Measurements from ENCODE around the gene TANGO6. TPM values are rescaled to one million over a fixed set of nuclear protein-coding genes. Genes with fewer than 3 reads are reported as not detected.
"Not testable (repeated sequence)": the region's sequence is repeated elsewhere in the genome, so short reads cannot be mapped to it uniquely, and the experiment has no call there.

The TANGO6 gene
- total RNA-seq, 2 donors from 2014 or later = 8.1 to 9.0 TPM

GRCh38 chr16:68990172-68990845 is 147.0 kb downstream of the TANGO6 start:
- intact Hi-C loops (cut with DNase I, micrococcal nuclease); DNase-seq; ATAC-seq: not testable (repeated sequence)

GRCh38 chr16:68991075-68991474 is 147.7 kb downstream of the TANGO6 start:
- intact Hi-C loops (cut with DNase I, micrococcal nuclease) = no loop called here
- ATAC-seq = no peak
- no peak for DNase-seq

- intact Hi-C loops (cut with DNase I, micrococcal nuclease) = no loop called here
- DNase-seq (no peak), ATAC-seq (no peak)
These were observed 149.2 kb downstream of the TANGO6 start for GRCh38 chr16:68992521-68992920.

GRCh38 chr16:68993456-68993855 is 150.1 kb downstream of the TANGO6 start:
- intact Hi-C loops (cut with DNase I, micrococcal nuclease) = no loop called here
- DNase-seq (no peak), ATAC-seq (no peak)

- DNase-seq = no peak
- intact Hi-C loops (cut with DNase I, micrococcal nuclease) = no loop called here
- ATAC-seq = peak; percentile 94
These were observed 150.6 kb downstream of the TANGO6 start for GRCh38 chr16:68993885-68994284.

GRCh38 chr16:68994324-68994723 is 151.0 kb downstream of the TANGO6 start:
- no peak for DNase-seq
- intact Hi-C loops (cut with DNase I, micrococcal nuclease) = no loop called here
- peak; percentile 35 for ATAC-seq

GRCh38 chr16:68995011-68995504 is 151.7 kb downstream of the TANGO6 start:
- no peak for DNase-seq
- intact Hi-C loops (cut with DNase I, micrococcal nuclease) = no loop called here
- peak; percentile 65 for ATAC-seq

GRCh38 chr16:68997564-68997963 is 154.2 kb downstream of the TANGO6 start:
- ATAC-seq = no peak
- no peak for DNase-seq
- intact Hi-C loops (cut with DNase I, micrococcal nuclease) = no loop called here

- DNase-seq (no peak), ATAC-seq (no peak)
- intact Hi-C loops (cut with DNase I, micrococcal nuclease) = no loop called here
These were observed 155.8 kb downstream of the TANGO6 start for GRCh38 chr16:68999114-68999513.

GRCh38 chr16:69003500-69003899 is 160.2 kb downstream of the TANGO6 start:
- no peak for DNase-seq
- ATAC-seq = no peak
- intact Hi-C loops (cut with DNase I, micrococcal nuclease) = no loop called here

GRCh38 chr16:69005641-69006355 is 162.5 kb downstream of the TANGO6 start:
- DNase-seq (no peak), ATAC-seq (no peak)
- intact Hi-C loops (cut with DNase I, micrococcal nuclease) = no loop called here

GRCh38 chr16:69012906-69013305 is 169.6 kb downstream of the TANGO6 start:
- ATAC-seq (no peak), DNase-seq (no peak)
- intact Hi-C loops (cut with DNase I, micrococcal nuclease) = no loop called here

- ATAC-seq (no peak), DNase-seq (no peak)
- intact Hi-C loops (cut with DNase I, micrococcal nuclease) = no loop called here
These were observed 170.7 kb downstream of the TANGO6 start for GRCh38 chr16:69013991-69014390.

- intact Hi-C loops (cut with DNase I, micrococcal nuclease) = no loop called here
- DNase-seq = no peak
- ATAC-seq = no peak
These were observed 171.5 kb downstream of the TANGO6 start for GRCh38 chr16:69014811-69015210.

- no peak for ATAC-seq
- no peak for DNase-seq
- intact Hi-C loops (cut with DNase I, micrococcal nuclease) = no loop called here
These were observed 173.9 kb downstream of the TANGO6 start for GRCh38 chr16:69017036-69017783.

- ATAC-seq = no peak
- intact Hi-C loops (cut with DNase I, micrococcal nuclease) = no loop called here
- DNase-seq = no peak
These were observed 176.5 kb downstream of the TANGO6 start for GRCh38 chr16:69019811-69020210.

- DNase-seq (no peak), ATAC-seq (no peak)
- intact Hi-C loops (cut with DNase I, micrococcal nuclease) = no loop called here
These were observed 185.8 kb downstream of the TANGO6 start for GRCh38 chr16:69029121-69029520.

GRCh38 chr16:69031877-69032301 is 188.6 kb downstream of the TANGO6 start:
- DNase-seq (peak; percentile 77 to 91), ATAC-seq (peak; percentile 100)

GRCh38 chr16:69033151-69033949 is 190.0 kb downstream of the TANGO6 start:
- intact Hi-C loops (cut with DNase I, micrococcal nuclease) = no loop called here
- no peak for DNase-seq
- no peak for ATAC-seq

More at GRCh38 chr16:69031877-69032301, 188.6 kb downstream of the TANGO6 start:
- intact Hi-C loops (cut with DNase I, micrococcal nuclease) = no loop called here
